Endothelial cell of umbilical vein (primary cell): ENCODE measurements around the gene LRRC73. TPM values are rescaled to one million over a fixed set of nuclear protein-coding genes. Genes with fewer than 3 reads are reported as not detected.

Experiments used
- BruUV-seq: library from RNA; stranded (reverse); fragments of 400-500 nt; replicated peaks from 2 replicates; lab custom pipeline; 2021; lab: Mats Ljungman, UMichigan
- CTCF ChIA-PET: fragments of 300-600, 350-600 bp; sonication (Branson Sonifier 250); formaldehyde crosslinking; loops from one replicate; lab custom pipeline; 2021; ENCODE audit warnings: antibody characterized with exemption, inconsistent platforms; lab: Charles Lee
- POLR2A ChIA-PET: fragments of 300-600, 350-600 bp; sonication (Branson Sonifier 250); formaldehyde crosslinking; loops from one replicate; lab custom pipeline; 2021; ENCODE audit warnings: antibody characterized with exemption, inconsistent platforms; lab: Charles Lee
- DNase-seq: peaks from one replicate; pipeline ENCODE4 v3.0.0-alpha.2; 2011; ENCODE audit warnings: low read depth, low spot score
- FAIRE-seq: peaks from 2 replicates; lab custom pipeline; 2011; peaks lifted over from hg19 to GRCh38; lab: Jason Lieb, UNC
- H2AFZ ChIP-seq: 2 replicates; pipeline ENCODE4 v1.6.0; 2012; ENCODE audit warnings: low read depth, low read length, control low read depth, inconsistent platforms
- H3K27ac ChIP-seq: 2 replicates; pipeline ENCODE4 v1.5.1; 2011; ENCODE audit warnings: low read depth, mild to moderate bottlenecking, control low read depth, low read length, moderate library complexity; ENCODE audit not compliant: insufficient read depth
- H3K27me3 ChIP-seq, 2 experiments: 2 replicates each; pipeline versions ENCODE4 v1.6.0 to v1.6.1; 2011; ENCODE audit warnings: low read length in 2 of 2, mixed read lengths in 1 of 2; ENCODE audit not compliant: control insufficient read depth in 2 of 2, insufficient read depth in 2 of 2
- H3K36me3 ChIP-seq, 2 experiments: 2 replicates in 1 of 2; 3 replicates in 1 of 2; pipeline ENCODE4 v1.5.1; 2011; ENCODE audit warnings: low read length in 2 of 2, mild to moderate bottlenecking in 1 of 2, moderate library complexity in 1 of 2; ENCODE audit not compliant: control insufficient read depth in 2 of 2, insufficient read depth in 2 of 2; ENCODE audit errors: extremely low read depth in 1 of 2
- H3K4me1 ChIP-seq: 3 replicates; pipeline ENCODE4 v1.5.1; 2011; ENCODE audit warnings: mild to moderate bottlenecking, low read length; ENCODE audit not compliant: control insufficient read depth, insufficient read depth; ENCODE audit errors: extremely low read depth
- H3K4me2 ChIP-seq: 2 replicates; pipeline ENCODE4 v1.6.1; 2011; ENCODE audit warnings: low read length, control low read depth, mixed read lengths; ENCODE audit not compliant: insufficient read depth
- H3K4me3 ChIP-seq, 3 experiments: fragments of 200-600 bp in 1 of 3; sonication (generic), shearing (Covaris generic) in 1 of 3; replicated peaks in 1 of 3; 2 replicates each; pipeline ENCODE4 v1.5.1; 2011 to 2016; ENCODE audit warnings: control low read depth in 3 of 3, low read length in 3 of 3, mild to moderate bottlenecking in 2 of 3, inconsistent platforms in 1 of 3, low read depth in 1 of 3, moderate library complexity in 1 of 3; ENCODE audit not compliant: insufficient read depth in 1 of 3
- H3K79me2 ChIP-seq: 2 replicates; pipeline ENCODE4 v1.6.0; 2012; ENCODE audit warnings: low read length, inconsistent platforms; ENCODE audit not compliant: control insufficient read depth, insufficient read depth
- H3K9ac ChIP-seq: replicated peaks from 2 replicates; pipeline ENCODE3; 2011; ENCODE audit warnings: low read length, control low read depth; ENCODE audit not compliant: insufficient read depth; ENCODE audit errors: extremely low read depth
- H3K9me1 ChIP-seq: replicated peaks from 3 replicates; pipeline ENCODE4 v1.6.0; 2011; ENCODE audit warnings: mild to moderate bottlenecking, low read length; ENCODE audit not compliant: control insufficient read depth, insufficient read depth; ENCODE audit errors: extremely low read depth
- H3K9me3 ChIP-seq: replicated peaks from 2 replicates; pipeline ENCODE4 v1.5.1; 2012; ENCODE audit warnings: low read length, inconsistent platforms; ENCODE audit not compliant: control insufficient read depth, insufficient read depth
- H4K20me1 ChIP-seq: replicated peaks from 2 replicates; pipeline ENCODE3; 2011; ENCODE audit warnings: mild to moderate bottlenecking, low read length; ENCODE audit not compliant: control insufficient read depth, insufficient read depth; ENCODE audit errors: extremely low read depth
- CTCF ChIP-seq, 2 donors: IDR thresholded peaks; 1 replicate in 1 of 2; 2 replicates in 1 of 2; pipeline ENCODE4 v1.5.1; 2011; ENCODE audit warnings: low read length in 2 of 2, mild to moderate bottlenecking in 2 of 2, moderate library complexity in 2 of 2, control low read depth in 1 of 2, inconsistent platforms in 1 of 2, low read depth in 1 of 2; ENCODE audit not compliant: insufficient read depth in 1 of 2; ENCODE audit errors: extremely low read depth in 1 of 2
- EZH2 ChIP-seq: IDR thresholded peaks from 2 replicates; pipeline ENCODE4 v1.6.1; 2012; ENCODE audit warnings: borderline replicate concordance, low read depth, mild to moderate bottlenecking, moderate library complexity, low read length, inconsistent platforms; ENCODE audit not compliant: severe bottlenecking
- FOS ChIP-seq: IDR thresholded peaks from 2 replicates; pipeline ENCODE4 v1.6.1; 2011; ENCODE audit warnings: mild to moderate bottlenecking, low read length, moderate library complexity, borderline replicate concordance; ENCODE audit not compliant: insufficient read depth
- GATA2 ChIP-seq: IDR thresholded peaks from 2 replicates; pipeline ENCODE4 v1.7.0; 2011; ENCODE audit warnings: low read depth, mild to moderate bottlenecking, moderate library complexity, mixed read lengths, low read length; ENCODE audit not compliant: insufficient read length, insufficient read depth
- JUN ChIP-seq: IDR thresholded peaks from 2 replicates; pipeline ENCODE4 v1.6.1; 2011; ENCODE audit warnings: borderline replicate concordance, low read depth; ENCODE audit not compliant: insufficient read length, insufficient read depth
- MAX ChIP-seq: IDR thresholded peaks from 2 replicates; pipeline ENCODE4 v1.6.1; 2011; ENCODE audit not compliant: insufficient read depth, insufficient read length
- MYC ChIP-seq: IDR thresholded peaks from one replicate; pipeline ENCODE4 v1.6.1; 2011; ENCODE audit warnings: mild to moderate bottlenecking, low read depth, low read length
- POLR2A ChIP-seq: IDR thresholded peaks from 2 replicates; pipeline ENCODE4 v1.6.1; 2012; ENCODE audit warnings: low read depth, mild to moderate bottlenecking, control low read depth, low read length
- POLR2AphosphoS5 ChIP-seq: IDR thresholded peaks from 2 replicates; pipeline ENCODE4 v1.6.1; 2012; ENCODE audit warnings: low read depth, mild to moderate bottlenecking, control low read depth, low read length, moderate library complexity; ENCODE audit not compliant: insufficient read depth
- dilution Hi-C: fragments of 300-500 bp; cut with MboI; formaldehyde crosslinking; loops from one replicate; pipeline ENCODE4 v1.15.0; 2019; ENCODE audit warnings: low sequenced_read_pairs; ENCODE audit not compliant: extremely low pct_ligation_motif_present
- intact Hi-C: fragments of 100-400 bp; cut with micrococcal nuclease; formaldehyde crosslinking; loops from one replicate; pipeline ENCODE4 v1.10.0; 2022
- polyA plus RNA-seq, 4 experiments: library from polyadenylated mRNA; depleted of rRNA in 3 of 4; stranded (reverse) in 3 of 4; unstranded in 1 of 4; fragments of >200 nt; gene quantifications; 2 replicates each; pipeline versions ENCODE4 v1.2.1 to v1.2.3, GENCODE V29; 2011 to 2012; ENCODE audit warnings: missing spikeins in 1 of 4
- total RNA-seq: library from RNA; stranded (reverse); gene quantifications from 2 replicates; pipeline ENCODE4 v1.2.3, GENCODE V29; 2021

Gene LRRC73
- total and polyA plus RNA-seq, 2 donors (not counting 3 experiments of a cell fraction or from before 2014, with no cell fraction given) = 0.11 to 0.58 TPM

- Histone ChIP-seq H3K79me2 (no peaks in the 10 kb centered on the region), H3K27ac (no peak overlapping the region), H3K4me2 (no peak overlapping the region), H3K4me3 (no peak overlapping the region), H3K9me1 (no peaks in the 10 kb centered on the region), H2AFZ (no peak overlapping the region), H3K36me3 (no peaks in the 10 kb centered on the region), H3K9me3 (no peaks in the 10 kb centered on the region), H4K20me1 (no peaks in the 10 kb centered on the region), H3K27me3 (peaks cover 11 to 18% of the 10 kb centered on the region in 2 experiments), H3K9ac (no peak overlapping the region), H3K4me1 (no peaks in the 10 kb centered on the region)
- intact Hi-C loops (no loop called here), dilution Hi-C loops (no loop called here)
- POLR2A ChIA-PET = no interaction called here
- CTCF ChIA-PET = interaction anchor here (0.6 to 21.3 kb wide), 4 partner anchors 13 to 476 kb away, joined by 3 to 289 read pairs (median 4); partner anchors contain the start of gene LRRC73
- no TSS peak for BruUV-seq
- FAIRE-seq (no peak), DNase-seq (no peak)
- no peak for TF ChIP-seq POLR2AphosphoS5
- no peak for TF ChIP-seq CTCF (IDR thresholded peaks at IDR 0.05; ENCODE audit: extremely low read depth in 1 of 2, insufficient read depth in 1 of 2, low read depth in 1 of 2, low read length in 2 of 2)
- no peak for TF ChIP-seq MAX
- TF ChIP-seq EZH2 = no peak
- TF ChIP-seq JUN = no peak
- TF ChIP-seq POLR2A = no peak
- no peak for TF ChIP-seq FOS
- TF ChIP-seq GATA2 = no peak
- TF ChIP-seq MYC = no peak
Measured at GRCh38 chr6:43461936-43462335, 48.2 kb downstream of the LRRC73 start.
